ENCODE measurements around the gene CRB2.

The CRB2 gene

DNA sequence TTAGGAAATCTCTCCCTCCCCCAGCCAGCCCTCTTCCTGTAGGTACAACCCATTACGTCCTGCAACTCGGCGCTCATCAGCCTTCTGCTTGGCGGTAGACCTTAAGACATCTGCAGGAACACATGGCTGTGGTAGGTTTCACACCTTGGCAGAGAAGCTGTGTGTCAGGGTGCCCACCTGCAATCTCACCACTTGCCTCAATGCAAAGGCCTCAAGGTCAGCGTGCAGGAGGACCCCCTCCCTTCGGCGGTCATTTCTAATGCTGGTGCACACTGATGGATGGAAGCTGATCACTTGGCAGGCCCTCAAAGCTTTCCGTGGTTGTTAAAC lies 67.3 kb downstream of the CRB2 start:
- Mint-ChIP-seq H3K27me3 (no peaks in the 10 kb centered on the region), H3K36me3 (ENCODE audit: insufficient read depth) (no peaks in the 10 kb centered on the region), H3K4me1 (no peaks in the 10 kb centered on the region), H3K27ac (ENCODE audit: low read depth) (no peak overlapping the region), H3K9me3 (no peaks in the 10 kb centered on the region), H3K4me3 (no peak overlapping the region)
- no peak for ATAC-seq (replicated peaks; ENCODE audit: extremely low read depth, poor library complexity, severe bottlenecking)
- DNase-seq (ENCODE audit: low spot score in 2 of 2) = no peak

DNA sequence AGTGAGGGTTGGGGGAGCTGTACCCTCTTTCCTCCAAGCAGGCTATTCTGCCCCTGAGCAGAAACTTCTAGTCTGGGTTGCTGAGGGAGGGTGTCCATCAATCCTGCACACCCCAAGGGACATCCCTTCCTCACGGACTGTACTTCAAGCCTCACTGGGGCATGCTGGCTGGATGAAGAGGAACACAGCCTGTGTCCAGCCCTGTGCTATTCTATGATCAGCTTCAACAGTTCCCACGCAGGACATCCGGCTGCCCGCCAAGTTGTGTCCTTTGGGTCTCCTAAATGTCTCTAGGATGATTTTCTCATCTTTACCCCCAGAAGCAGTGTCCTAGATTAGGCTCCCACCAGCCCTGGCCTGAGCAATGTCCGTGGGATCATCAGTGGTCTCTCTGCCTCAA lies 68.1 kb downstream of the CRB2 start:
- H3K36me3 Mint-ChIP-seq (ENCODE audit: insufficient read depth) = no peaks in the 10 kb centered on the region
- H3K9me3 Mint-ChIP-seq = no peaks in the 10 kb centered on the region
- ATAC-seq (replicated peaks; ENCODE audit: extremely low read depth, poor library complexity, severe bottlenecking) (no peak), DNase-seq (ENCODE audit: low spot score in 2 of 2) (no peak)
- no peaks in the 10 kb centered on the region for H3K27me3 Mint-ChIP-seq
- no peaks in the 10 kb centered on the region for H3K4me1 Mint-ChIP-seq
- no peak overlapping the region for H3K4me3 Mint-ChIP-seq
- no peak overlapping the region for H3K27ac Mint-ChIP-seq (ENCODE audit: low read depth)

DNA sequence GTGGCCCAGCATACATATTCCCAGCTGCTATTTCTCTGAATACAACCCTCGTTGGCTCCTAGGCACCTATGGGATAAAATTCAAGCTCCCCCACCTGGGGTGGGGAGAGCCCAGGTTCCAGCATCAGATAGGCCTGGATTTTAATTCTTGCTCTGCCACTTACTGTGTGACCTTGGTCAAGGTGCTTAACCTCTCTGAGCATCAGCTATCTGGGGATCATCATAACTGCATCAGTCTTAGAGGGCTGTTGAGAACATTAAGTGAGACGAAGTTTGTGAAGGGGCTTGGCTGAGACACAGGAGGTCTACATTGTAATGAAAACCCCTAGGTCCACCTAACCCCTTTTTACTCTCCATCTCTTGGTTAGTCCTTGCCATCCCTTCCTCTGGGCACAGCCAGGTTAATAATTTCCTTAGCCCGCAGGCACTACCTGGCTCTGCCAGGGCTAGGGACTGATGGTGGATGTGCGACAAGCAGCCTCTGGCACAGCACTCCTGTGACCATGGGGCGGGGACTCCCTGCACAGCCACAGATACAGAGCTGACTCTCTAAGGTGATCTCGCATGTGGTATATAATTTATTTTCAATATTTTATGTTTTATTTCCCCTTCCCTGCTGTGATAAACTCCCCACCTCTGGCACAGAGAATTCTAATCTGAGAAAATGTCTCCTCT lies 68.7 kb downstream of the CRB2 start:
- Mint-ChIP-seq H3K27ac (ENCODE audit: low read depth) (no peak overlapping the region), H3K36me3 (ENCODE audit: insufficient read depth) (no peaks in the 10 kb centered on the region), H3K4me3 (no peak overlapping the region), H3K4me1 (no peaks in the 10 kb centered on the region), H3K27me3 (no peaks in the 10 kb centered on the region), H3K9me3 (no peaks in the 10 kb centered on the region)
- no peak for ATAC-seq (replicated peaks; ENCODE audit: extremely low read depth, poor library complexity, severe bottlenecking)
- no peak for DNase-seq (ENCODE audit: low spot score in 2 of 2)

DNA sequence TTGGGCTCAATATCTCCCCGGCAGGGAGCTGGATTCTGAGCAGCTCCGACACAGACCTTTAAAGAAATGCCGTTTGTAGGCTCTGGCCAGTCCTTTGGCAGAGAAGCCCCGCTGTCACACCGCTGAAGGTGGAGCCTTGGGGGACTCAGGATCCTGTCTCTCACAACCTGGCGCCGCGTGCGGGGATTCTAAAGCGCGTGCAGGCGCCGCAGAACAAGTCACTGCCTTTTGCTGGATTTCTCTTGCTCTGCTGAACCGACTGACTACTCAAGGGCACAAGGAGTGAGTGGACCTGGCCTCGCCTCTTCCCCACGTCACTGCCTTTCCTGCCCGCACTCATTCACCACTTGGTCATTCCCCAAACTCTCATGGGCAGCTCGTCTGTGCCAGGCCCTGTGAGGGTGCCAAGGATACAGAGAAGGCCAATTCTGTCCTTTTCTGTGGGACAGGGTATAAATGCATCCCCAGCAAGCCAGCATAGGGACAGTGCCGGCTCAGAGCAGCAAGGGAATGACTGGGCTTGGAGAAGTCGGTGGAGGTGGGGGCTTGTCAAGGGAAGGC lies 69.3 kb downstream of the CRB2 start:
- no peak for ATAC-seq (replicated peaks; ENCODE audit: extremely low read depth, poor library complexity, severe bottlenecking)
- no peaks in the 10 kb centered on the region for H3K36me3 Mint-ChIP-seq (ENCODE audit: insufficient read depth)
- no peak overlapping the region for H3K27ac Mint-ChIP-seq (ENCODE audit: low read depth)
- no peaks in the 10 kb centered on the region for H3K9me3 Mint-ChIP-seq
- no peaks in the 10 kb centered on the region for H3K27me3 Mint-ChIP-seq
- no peaks in the 10 kb centered on the region for H3K4me1 Mint-ChIP-seq
- H3K4me3 Mint-ChIP-seq = no peak overlapping the region
- no peak for DNase-seq (ENCODE audit: low spot score in 2 of 2)

DNA sequence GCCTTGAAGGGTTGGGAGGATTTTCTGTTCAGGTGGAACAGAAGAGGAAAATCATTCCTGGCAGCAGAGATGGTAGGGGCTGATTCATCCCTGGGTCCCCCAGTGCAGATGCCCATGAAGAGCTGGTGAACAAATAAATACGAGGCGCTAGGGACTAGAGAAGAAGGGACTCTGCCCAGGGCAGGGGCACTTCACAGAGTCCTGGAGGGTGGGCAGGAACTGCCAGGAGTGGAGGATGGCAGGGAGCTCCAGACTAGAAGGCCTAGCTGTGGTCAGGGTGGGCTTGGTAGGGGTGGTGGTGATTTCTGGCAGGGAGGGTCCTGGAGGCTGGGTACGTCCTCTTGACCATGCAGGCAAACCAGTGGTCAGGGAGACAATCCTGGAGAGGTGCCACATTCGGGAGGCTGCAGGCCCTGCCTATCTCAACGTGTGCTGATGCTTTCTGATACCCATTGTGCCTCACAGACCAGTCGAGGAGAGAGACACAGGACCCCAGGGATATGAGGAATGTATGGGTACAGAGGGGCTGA lies 69.9 kb downstream of the CRB2 start:
- H3K4me3 Mint-ChIP-seq = no peak overlapping the region
- no peak overlapping the region for H3K27ac Mint-ChIP-seq (ENCODE audit: low read depth)
- no peaks in the 10 kb centered on the region for H3K9me3 Mint-ChIP-seq
- no peaks in the 10 kb centered on the region for H3K36me3 Mint-ChIP-seq (ENCODE audit: insufficient read depth)
- no peak for ATAC-seq (replicated peaks; ENCODE audit: extremely low read depth, poor library complexity, severe bottlenecking)
- no peaks in the 10 kb centered on the region for H3K27me3 Mint-ChIP-seq
- no peak for DNase-seq (ENCODE audit: low spot score in 2 of 2)
- no peaks in the 10 kb centered on the region for H3K4me1 Mint-ChIP-seq

DNA sequence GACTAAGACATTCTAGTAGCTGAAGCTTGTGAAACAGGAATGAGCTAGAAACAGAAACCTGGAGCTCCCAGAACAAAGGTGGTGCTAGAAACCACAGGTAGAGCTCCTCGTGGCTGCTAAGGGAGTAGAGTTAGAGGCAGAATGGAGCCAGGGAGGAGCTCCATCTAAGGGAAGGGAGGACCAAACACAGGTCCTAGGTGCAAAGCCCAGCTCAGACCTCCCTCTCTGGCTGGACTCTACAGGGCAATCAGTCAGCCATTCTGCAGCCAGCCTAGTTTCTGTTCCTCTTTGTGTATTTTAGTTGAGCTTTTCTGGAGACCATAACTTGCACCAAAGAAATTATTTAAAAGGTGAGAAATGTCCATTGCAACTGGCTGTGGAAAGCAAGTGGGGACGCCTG lies 70.4 kb downstream of the CRB2 start:
- Mint-ChIP-seq H3K4me1 (no peaks in the 10 kb centered on the region), H3K9me3 (no peaks in the 10 kb centered on the region), H3K4me3 (no peak overlapping the region), H3K27ac (ENCODE audit: low read depth) (no peak overlapping the region), H3K36me3 (ENCODE audit: insufficient read depth) (peaks cover 2% of the 10 kb centered on the region), H3K27me3 (no peaks in the 10 kb centered on the region)
- ATAC-seq (replicated peaks; ENCODE audit: extremely low read depth, poor library complexity, severe bottlenecking) (no peak), DNase-seq (ENCODE audit: low spot score in 2 of 2) (no peak)
